ENCODE data around the gene MYO16.

GRCh38 chr13:108943842-108944241, 314.4 kb downstream of the MYO16 start:
- TF ChIP-seq CTCF (IDR thresholded peaks at IDR 0.05) (no peak), POLR2A (IDR thresholded peaks at IDR 0.05; ENCODE audit: low read length) (no peak), CEBPB (IDR thresholded peaks at IDR 0.05) (no peak), EP300 (IDR thresholded peaks at IDR 0.05) (no peak), JUN (IDR thresholded peaks at IDR 0.05) (no peak), CBX2 (IDR thresholded peaks at IDR 0.05; ENCODE audit: borderline replicate concordance, low read depth) (no peak)
